ENCODE measurements around the gene RPAP3. TPM values are rescaled to one million over a fixed set of nuclear protein-coding genes. Genes with fewer than 3 reads are reported as not detected.

Gene RPAP3
- total RNA-seq = 23.6 TPM

GRCh38 chr12:47705566-47706425 lies at the start of gene RPAP3:
TSS of gene RPAP3 (minus strand) at chr12:47706030. CDS start at chr12:47702840, 3,190 bp downstream.
- FAIRE-seq (no peak), DNase-seq (ENCODE audit: low spot score in 2 of 2) (peak; percentile 87)

GRCh38 chr12:47754881-47755280 lies 49.1 kb upstream of the RPAP3 start:
- FAIRE-seq = no peak
- DNase-seq (ENCODE audit: low spot score in 2 of 2) = no peak

GRCh38 chr12:47754126-47754525 lies 48.3 kb upstream of the RPAP3 start:
- DNase-seq (ENCODE audit: low spot score in 2 of 2) = no peak
- FAIRE-seq = no peak

- FAIRE-seq = no peak
- DNase-seq (ENCODE audit: low spot score in 2 of 2) = no peak
Observed at GRCh38 chr12:47753021-47754001, 47.5 kb upstream of the RPAP3 start.

GRCh38 chr12:47752552-47752951 lies 46.7 kb upstream of the RPAP3 start:
- FAIRE-seq = no peak

GRCh38 chr12:47752121-47752520 lies 46.3 kb upstream of the RPAP3 start:
- no peak for FAIRE-seq
- no peak for DNase-seq (ENCODE audit: low spot score in 2 of 2)

More at GRCh38 chr12:47752552-47752951, 46.7 kb upstream of the RPAP3 start:
- no peak for DNase-seq (ENCODE audit: low spot score in 2 of 2)

GRCh38 chr12:47751561-47751960 lies 45.7 kb upstream of the RPAP3 start:
- FAIRE-seq (no peak), DNase-seq (ENCODE audit: low spot score in 2 of 2) (no peak)

- no peak for DNase-seq (ENCODE audit: low spot score in 2 of 2)
Observed at GRCh38 chr12:47750916-47751470, 45.2 kb upstream of the RPAP3 start.

GRCh38 chr12:47750229-47750798 lies 44.5 kb upstream of the RPAP3 start:
- DNase-seq (ENCODE audit: low spot score in 2 of 2) (no peak), FAIRE-seq (no peak)

More at GRCh38 chr12:47750916-47751470, 45.2 kb upstream of the RPAP3 start:
- FAIRE-seq = no peak

- FAIRE-seq (no peak), DNase-seq (ENCODE audit: low spot score in 2 of 2) (no peak)
Observed at GRCh38 chr12:47748899-47749298, 43.1 kb upstream of the RPAP3 start.

- no peak for DNase-seq (ENCODE audit: low spot score in 2 of 2)
- no peak for FAIRE-seq
Observed at GRCh38 chr12:47748507-47748828, 42.6 kb upstream of the RPAP3 start.

GRCh38 chr12:47747596-47748506 lies 42.0 kb upstream of the RPAP3 start:
- FAIRE-seq (no peak), DNase-seq (ENCODE audit: low spot score in 2 of 2) (no peak)

- DNase-seq (ENCODE audit: low spot score in 2 of 2) (no peak), FAIRE-seq (no peak)
Observed at GRCh38 chr12:47747126-47747525, 41.3 kb upstream of the RPAP3 start.

- no peak for FAIRE-seq
- no peak for DNase-seq (ENCODE audit: low spot score in 2 of 2)
Observed at GRCh38 chr12:47746523-47746922, 40.7 kb upstream of the RPAP3 start.

GRCh38 chr12:47746073-47746472 lies 40.2 kb upstream of the RPAP3 start:
- no peak for FAIRE-seq
- DNase-seq (ENCODE audit: low spot score in 2 of 2) = no peak

GRCh38 chr12:47745485-47746041 lies 39.7 kb upstream of the RPAP3 start:
- DNase-seq (ENCODE audit: low spot score in 2 of 2) = no peak
- FAIRE-seq = no peak

- DNase-seq (ENCODE audit: low spot score in 2 of 2) (no peak), FAIRE-seq (no peak)
Observed at GRCh38 chr12:47744778-47745436, 39.1 kb upstream of the RPAP3 start.

- no peak for DNase-seq (ENCODE audit: low spot score in 2 of 2)
- FAIRE-seq = no peak
Observed at GRCh38 chr12:47744005-47744651, 38.3 kb upstream of the RPAP3 start.
